KMS-11 (cell line): ENCODE results near the gene KAZN.

Experiments used
- H2AFZ ChIP-seq: fragments of 200-600 bp; sonication (generic); 2 replicates; pipeline ENCODE4 v1.6.1; 2016; ENCODE audit warnings: antibody characterized with exemption, mixed run types, low read depth
- H3K27ac ChIP-seq: fragments of 200-600 bp; sonication (generic); 2 replicates; pipeline ENCODE4 v1.6.1; 2016; ENCODE audit warnings: mild to moderate bottlenecking, mixed run types
- H3K27me3 ChIP-seq: fragments of 200-600 bp; sonication (generic); 2 replicates; pipeline ENCODE4 v1.6.1; 2017; ENCODE audit warnings: mild to moderate bottlenecking, low read depth, mixed run types, moderate library complexity; ENCODE audit not compliant: insufficient read depth
- H3K36me3 ChIP-seq: fragments of 200-600 bp; sonication (generic); 2 replicates; pipeline ENCODE4 v1.6.1; 2017; ENCODE audit warnings: mild to moderate bottlenecking, mixed run types; ENCODE audit not compliant: insufficient read depth
- H3K4me1 ChIP-seq: fragments of 200-600 bp; sonication (generic); 2 replicates; pipeline ENCODE4 v1.6.1; 2016; ENCODE audit warnings: mild to moderate bottlenecking, low read depth, mixed run types; ENCODE audit not compliant: poor library complexity, severe bottlenecking
- H3K4me2 ChIP-seq: fragments of 200-600 bp; sonication (generic); 2 replicates; pipeline ENCODE4 v1.7.0; 2016; ENCODE audit warnings: mild to moderate bottlenecking, mixed run types
- H3K4me3 ChIP-seq: fragments of 200-600 bp; sonication (generic); IDR thresholded peaks from 2 replicates; pipeline ENCODE4 v1.6.1; 2017; ENCODE audit warnings: low read depth, low read length, mixed read lengths; ENCODE audit not compliant: insufficient read depth
- H3K79me2 ChIP-seq: fragments of 200-600 bp; sonication (generic); 2 replicates; pipeline ENCODE4 v1.6.1; 2016; ENCODE audit warnings: low read depth, mixed run types; ENCODE audit not compliant: insufficient read depth
- H3K9ac ChIP-seq: fragments of 200-600 bp; sonication (generic); 2 replicates; pipeline ENCODE4 v1.6.1; 2016; ENCODE audit warnings: mild to moderate bottlenecking, mixed run types
- H4K20me1 ChIP-seq: fragments of 200-600 bp; sonication (generic); 2 replicates; pipeline ENCODE4 v1.6.1; 2016; ENCODE audit warnings: mild to moderate bottlenecking, mixed run types; ENCODE audit not compliant: insufficient read depth
- CTCF ChIP-seq: fragments of 200-600 bp; sonication (generic); conservative IDR thresholded peaks from 2 replicates; pipeline ENCODE4 v1.6.1; 2017; ENCODE audit warnings: low read depth, mild to moderate bottlenecking, antibody characterized with exemption, low read length, moderate library complexity, mixed read lengths

Gene KAZN

GRCh38 chr1:15128520-15129313 lies 530.2 kb downstream of the KAZN start:
- no peak overlapping the region for H3K9ac ChIP-seq
- no peaks in the 10 kb centered on the region for H4K20me1 ChIP-seq
- H3K4me1 ChIP-seq: no peaks in the 10 kb centered on the region
- no peak overlapping the region for H3K4me3 ChIP-seq
- TF ChIP-seq CTCF: peak; percentile 88
- H3K4me2 ChIP-seq: no peak overlapping the region
- H3K79me2 ChIP-seq: no peaks in the 10 kb centered on the region
- H3K36me3 ChIP-seq: no peaks in the 10 kb centered on the region
- no peak overlapping the region for H3K27ac ChIP-seq
- 0 out of 2 replicates have a peak, but pooled peaks cover 2% of the 10 kb centered on the region for H3K27me3 ChIP-seq
- H2AFZ ChIP-seq: no peak overlapping the region

- Histone ChIP-seq H3K4me2 (no peak overlapping the region), H3K36me3 (no peaks in the 10 kb centered on the region), H3K4me3 (no peak overlapping the region), H3K27ac (no peak overlapping the region), H2AFZ (no peak overlapping the region), H3K9ac (no peak overlapping the region), H4K20me1 (no peaks in the 10 kb centered on the region), H3K27me3 (0 out of 2 replicates have a peak, but pooled peaks cover 2% of the 10 kb centered on the region), H3K79me2 (no peaks in the 10 kb centered on the region), H3K4me1 (no peaks in the 10 kb centered on the region)
- TF ChIP-seq CTCF: no peak
Observed at GRCh38 chr1:15129944-15130343, 531.5 kb downstream of the KAZN start.

GRCh38 chr1:15130607-15131006 lies 532.1 kb downstream of the KAZN start:
- no peak overlapping the region for H3K4me2 ChIP-seq
- no peaks in the 10 kb centered on the region for H3K27me3 ChIP-seq
- no peaks in the 10 kb centered on the region for H3K36me3 ChIP-seq
- H4K20me1 ChIP-seq: no peaks in the 10 kb centered on the region
- no peak overlapping the region for H2AFZ ChIP-seq
- no peak for TF ChIP-seq CTCF
- no peaks in the 10 kb centered on the region for H3K4me1 ChIP-seq
- no peak overlapping the region for H3K4me3 ChIP-seq
- H3K27ac ChIP-seq: no peak overlapping the region
- H3K9ac ChIP-seq: no peak overlapping the region
- no peaks in the 10 kb centered on the region for H3K79me2 ChIP-seq

- H3K9ac ChIP-seq: no peak overlapping the region
- H3K4me2 ChIP-seq: no peak overlapping the region
- no peak overlapping the region for H3K4me3 ChIP-seq
- no peaks in the 10 kb centered on the region for H4K20me1 ChIP-seq
- H2AFZ ChIP-seq: no peak overlapping the region
- H3K27ac ChIP-seq: no peak overlapping the region
- TF ChIP-seq CTCF: no peak
- no peaks in the 10 kb centered on the region for H3K4me1 ChIP-seq
- no peaks in the 10 kb centered on the region for H3K79me2 ChIP-seq
- no peaks in the 10 kb centered on the region for H3K36me3 ChIP-seq
- H3K27me3 ChIP-seq: no peaks in the 10 kb centered on the region
Observed at GRCh38 chr1:15132965-15133364, 534.5 kb downstream of the KAZN start.
